SK-MEL-5 (cell line): Measurements from ENCODE around the gene SRC. TPM values are rescaled to one million over a fixed set of nuclear protein-coding genes. Genes with fewer than 3 reads are reported as not detected.

ENCODE experiments used
- DNase-seq: peaks from one replicate; pipeline ENCODE4 v3.0.0-alpha.2; 2016; ENCODE audit warnings: low read depth, low spot score
- in situ Hi-C: cut with HindIII; loops from 2 replicates; pipeline ENCODE4 v1.10.0; 2016; ENCODE audit warnings: low sequenced_read_pairs, high pct_unique_total_duplicates, low pct_unique_long_range_greater_than_20kb
- total RNA-seq: library from RNA; depleted of rRNA; stranded (reverse); fragments of >200 nt; shearing (Covaris generic); gene quantifications from 2 replicates; pipeline ENCODE4 v1.2.3, GENCODE V29; 2014

The SRC gene
- total RNA-seq, 1 experiment from 2014 or later: 5.7 TPM

DNA sequence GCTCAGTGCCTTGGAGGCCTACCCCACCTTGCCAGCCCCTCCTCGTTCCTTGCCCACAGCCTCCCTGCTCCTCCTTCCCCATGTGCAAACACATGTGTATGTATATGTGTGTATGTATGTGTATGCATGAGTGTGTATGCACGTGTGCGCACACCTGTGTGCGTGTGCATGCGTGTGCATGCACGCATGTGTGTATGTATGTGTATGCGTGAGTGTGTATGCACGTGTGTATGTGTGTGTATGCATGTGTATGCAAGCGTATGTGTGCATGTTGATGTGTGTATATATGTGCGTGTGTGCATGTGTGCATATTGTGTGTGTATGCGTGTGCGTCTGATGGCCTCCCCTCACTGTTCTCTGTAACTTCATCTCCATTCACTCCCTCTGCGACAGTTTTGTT, 74.7 kb downstream of the SRC start:
- in situ Hi-C loops: no loop called here
- no peak for DNase-seq

DNA sequence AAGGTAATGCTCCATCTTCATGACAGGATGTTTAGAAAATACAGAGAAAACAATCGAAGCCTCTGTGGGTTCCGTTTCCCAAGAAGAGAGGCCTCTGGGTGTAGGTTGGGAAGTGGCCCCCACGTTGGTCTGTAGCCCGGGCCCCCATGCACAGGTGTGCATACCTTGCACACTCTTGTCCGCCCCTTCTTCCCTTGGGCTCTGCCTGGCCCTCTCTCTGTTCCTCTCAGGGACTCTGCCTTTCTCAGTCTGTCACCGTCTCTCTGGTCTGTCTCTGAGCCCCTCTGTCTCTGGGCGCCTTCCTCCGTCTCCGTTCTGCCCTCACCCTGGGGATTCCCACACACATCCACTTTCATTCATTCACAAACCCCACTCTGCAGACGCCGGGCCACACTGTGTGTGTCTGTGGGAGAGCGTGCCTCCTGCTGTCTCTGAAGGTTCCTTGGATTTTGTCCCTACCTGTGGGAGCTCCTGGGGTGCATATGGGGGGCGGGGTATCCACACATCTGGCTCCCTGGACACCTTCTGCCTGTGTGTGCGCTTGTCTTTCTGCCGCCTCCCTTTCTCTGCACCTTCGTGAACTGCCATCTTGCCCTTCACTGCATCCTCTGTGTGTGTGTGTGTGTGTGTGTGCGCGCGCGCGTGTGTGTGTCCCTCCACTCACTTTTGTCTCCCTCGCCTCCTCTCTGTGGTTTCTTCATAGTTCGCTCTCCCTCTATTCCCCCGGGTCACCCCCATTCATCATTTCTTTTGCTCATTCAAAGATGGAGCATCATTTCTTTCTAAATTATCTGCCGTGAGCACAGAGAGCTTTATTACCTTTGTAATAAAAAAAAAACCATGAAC, 75.3 kb downstream of the SRC start:
- in situ Hi-C loops: no loop called here
- DNase-seq: no peak

DNA sequence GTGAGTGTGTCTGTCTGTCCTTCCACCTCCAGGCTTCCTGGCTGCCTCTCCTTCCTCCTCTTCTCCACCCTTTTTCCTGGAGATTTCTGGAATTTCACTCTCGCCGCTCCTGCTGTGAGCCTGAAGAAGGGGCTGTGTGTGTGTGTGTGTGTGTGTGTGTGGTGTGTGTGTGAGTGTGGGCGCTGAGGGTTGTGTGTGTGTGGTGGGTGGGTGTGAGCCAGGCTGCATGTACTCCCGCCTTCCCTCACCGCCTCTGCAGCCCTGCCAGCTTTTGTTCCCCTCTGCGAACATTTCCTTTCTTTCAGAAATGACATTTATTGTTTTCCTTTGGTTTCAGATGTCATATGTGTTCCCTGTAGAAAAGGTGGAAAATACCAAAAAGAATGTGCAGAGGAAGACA, 76.0 kb downstream of the SRC start:
- DNase-seq: no peak
- in situ Hi-C loops: no loop called here

DNA sequence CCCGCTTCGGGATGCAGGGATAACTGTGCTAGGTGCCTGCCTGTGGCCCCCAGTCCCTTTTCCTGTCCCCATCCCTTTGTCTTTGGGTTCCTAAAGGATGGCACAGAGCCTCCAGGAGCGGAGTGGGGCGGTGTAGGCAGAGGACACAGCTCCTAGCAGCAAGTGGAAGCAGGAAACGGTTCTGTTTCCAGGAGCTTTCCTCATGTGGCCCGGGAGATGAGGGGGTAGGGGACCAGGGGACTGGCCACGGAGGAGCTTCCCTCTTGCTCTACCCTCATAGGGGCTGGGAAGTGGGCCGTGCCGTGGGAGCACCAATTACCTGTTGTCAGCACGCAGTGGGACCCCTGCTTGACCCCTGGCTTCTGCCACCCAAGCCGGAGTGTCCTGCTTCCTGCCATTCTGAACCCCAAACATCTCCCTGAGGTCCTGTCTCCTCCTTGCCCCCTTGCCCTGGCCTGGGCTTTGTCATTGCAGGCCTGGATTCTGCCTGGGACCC, 76.9 kb downstream of the SRC start:
- in situ Hi-C loops: no loop called here
- no peak for DNase-seq

DNA sequence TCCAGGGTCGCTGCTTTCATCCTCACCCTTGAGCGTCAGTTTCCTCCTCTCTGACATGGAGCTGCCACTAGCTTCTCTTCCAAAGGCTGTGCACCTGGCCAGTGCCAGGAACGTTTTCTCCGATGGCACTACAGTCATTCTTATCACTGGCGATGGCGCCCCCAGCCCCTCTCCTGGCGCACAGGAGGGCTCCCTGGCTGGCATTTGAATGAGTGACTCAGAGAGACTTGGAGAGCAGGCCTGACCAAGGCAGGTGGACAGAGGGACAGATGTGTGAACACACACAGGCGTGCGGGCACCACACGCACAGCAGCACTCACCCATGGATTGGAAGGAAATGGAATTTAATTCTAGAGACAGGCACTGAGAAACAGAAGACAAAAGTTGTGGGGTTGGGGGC, 77.6 kb downstream of the SRC start:
- no peak for DNase-seq

DNA sequence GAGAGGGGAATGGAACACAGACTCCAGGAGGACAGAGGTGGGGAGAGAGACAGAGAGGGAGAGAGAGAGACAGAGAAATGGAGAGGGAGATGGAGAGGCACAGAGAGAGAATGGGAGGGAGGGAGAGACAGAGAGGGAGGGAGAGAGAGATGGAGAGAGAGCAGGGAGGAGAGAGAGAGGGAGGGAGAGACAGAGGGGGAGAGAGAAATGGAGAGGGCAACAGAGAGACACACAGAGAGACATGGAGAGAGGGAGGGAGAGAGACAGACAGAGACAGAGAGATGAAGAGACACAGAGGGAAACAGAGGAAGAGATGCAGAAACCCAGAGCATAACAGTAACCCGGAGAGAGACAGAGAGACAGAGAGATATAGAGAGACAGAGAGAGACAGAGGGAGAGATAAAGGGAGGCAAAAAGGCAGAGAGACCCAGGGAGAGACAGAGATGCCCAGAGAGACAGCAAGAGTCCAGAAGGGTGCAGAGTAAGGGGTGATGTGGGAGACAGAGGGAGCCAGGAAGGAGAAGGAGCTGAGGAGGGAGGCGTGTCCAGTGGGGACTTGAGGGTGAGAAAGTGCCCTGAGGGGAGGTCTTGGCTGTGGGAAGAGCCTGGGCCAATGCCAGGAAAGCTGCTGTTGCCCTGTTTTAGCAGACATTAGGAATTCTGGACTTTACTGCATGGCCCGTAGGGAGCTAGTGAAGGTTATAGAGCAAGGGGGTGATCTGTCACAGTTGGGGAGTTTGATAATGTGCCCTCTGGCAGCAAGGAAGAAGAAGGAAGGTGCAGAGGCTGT, 78.3 kb downstream of the SRC start:
- no peak for DNase-seq
- in situ Hi-C loops: no loop called here

More for the DNA sequence above, 77.6 kb downstream of the SRC start:
- in situ Hi-C loops: no loop called here

DNA sequence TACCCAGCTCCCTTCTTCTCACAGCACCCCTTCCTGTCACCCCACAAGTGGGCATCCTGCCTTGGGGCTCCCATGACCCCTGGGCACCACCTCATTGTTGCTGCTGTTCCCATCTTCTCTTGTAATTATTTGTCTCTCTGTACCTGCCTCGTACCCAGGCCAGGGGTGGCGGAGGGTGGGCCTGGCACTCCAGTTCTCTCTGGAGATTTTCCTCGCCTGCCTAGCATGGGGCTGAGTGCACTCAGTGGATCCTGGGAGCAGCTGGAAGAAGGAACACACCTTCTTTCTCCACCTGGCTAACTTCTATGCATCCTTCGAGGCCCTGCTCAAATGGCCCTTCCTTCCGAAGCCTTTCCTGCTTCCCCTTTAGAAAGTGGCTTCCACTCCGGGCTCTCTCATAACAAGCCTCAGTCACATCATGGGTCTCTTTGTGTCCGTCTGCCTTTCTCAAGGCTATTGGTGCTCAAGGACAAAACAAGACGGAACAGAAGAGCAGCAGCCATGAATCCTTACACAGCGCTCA, 79.2 kb downstream of the SRC start:
- DNase-seq: no peak
- in situ Hi-C loops: no loop called here

DNA sequence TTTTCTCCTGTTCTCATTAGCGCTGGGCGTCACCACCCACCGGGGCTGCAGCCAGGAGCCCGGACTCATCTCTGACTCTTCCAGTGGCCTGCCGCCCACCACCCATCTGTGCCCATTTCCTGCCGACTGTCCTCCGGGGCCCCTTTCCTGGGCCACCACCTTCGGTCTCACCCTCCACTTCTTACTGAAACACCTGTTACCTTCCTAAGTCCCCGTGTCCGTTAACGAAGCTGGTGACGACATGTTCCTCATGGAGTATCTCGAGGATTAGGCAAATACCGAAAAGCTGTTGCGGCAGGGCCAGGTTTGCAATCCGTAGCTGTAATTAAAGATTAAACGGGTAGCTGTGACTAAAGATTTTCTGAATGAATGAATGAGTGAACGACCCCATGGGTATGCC, 80.2 kb downstream of the SRC start:
- in situ Hi-C loops: no loop called here
- DNase-seq: no peak

DNA sequence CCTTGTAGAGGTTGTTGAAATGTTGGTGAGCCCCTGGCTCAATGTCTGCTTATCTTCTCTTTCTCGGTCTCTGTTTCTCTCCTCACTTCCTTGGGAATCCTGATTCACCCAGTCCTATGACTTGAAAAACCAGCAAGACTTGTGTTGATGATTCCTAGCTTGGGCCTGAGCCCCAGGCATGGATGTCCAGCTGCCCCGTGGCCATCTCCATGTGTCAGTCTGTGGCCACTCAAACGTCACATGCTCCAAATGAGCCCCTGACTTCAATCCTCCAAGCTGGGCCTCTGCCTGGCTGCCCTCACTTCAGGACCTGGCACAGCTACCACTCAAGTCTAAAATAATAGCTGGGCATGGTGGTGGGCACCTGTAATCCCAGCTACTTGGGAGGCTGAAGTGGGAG, 81.0 kb downstream of the SRC start:
- no peak for DNase-seq
- in situ Hi-C loops: no loop called here

DNA sequence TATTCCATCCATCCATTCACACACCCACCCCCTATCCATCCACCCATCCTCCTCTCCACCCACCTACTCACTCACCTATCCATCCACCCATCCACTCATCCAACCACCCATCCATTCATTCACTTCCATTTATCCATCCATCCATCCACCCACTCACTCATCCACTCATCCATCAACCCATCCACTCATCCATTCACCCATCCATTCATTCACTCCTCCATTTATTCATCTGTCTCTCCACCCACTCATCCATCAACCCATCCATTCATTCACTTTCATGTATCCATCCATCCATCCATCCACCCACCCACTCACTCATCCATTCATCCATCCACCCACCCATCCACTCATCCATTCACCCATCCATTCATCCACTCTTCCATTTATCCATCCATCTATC, 84.1 kb downstream of the SRC start:
- in situ Hi-C loops: no loop called here
- DNase-seq: no peak

DNA sequence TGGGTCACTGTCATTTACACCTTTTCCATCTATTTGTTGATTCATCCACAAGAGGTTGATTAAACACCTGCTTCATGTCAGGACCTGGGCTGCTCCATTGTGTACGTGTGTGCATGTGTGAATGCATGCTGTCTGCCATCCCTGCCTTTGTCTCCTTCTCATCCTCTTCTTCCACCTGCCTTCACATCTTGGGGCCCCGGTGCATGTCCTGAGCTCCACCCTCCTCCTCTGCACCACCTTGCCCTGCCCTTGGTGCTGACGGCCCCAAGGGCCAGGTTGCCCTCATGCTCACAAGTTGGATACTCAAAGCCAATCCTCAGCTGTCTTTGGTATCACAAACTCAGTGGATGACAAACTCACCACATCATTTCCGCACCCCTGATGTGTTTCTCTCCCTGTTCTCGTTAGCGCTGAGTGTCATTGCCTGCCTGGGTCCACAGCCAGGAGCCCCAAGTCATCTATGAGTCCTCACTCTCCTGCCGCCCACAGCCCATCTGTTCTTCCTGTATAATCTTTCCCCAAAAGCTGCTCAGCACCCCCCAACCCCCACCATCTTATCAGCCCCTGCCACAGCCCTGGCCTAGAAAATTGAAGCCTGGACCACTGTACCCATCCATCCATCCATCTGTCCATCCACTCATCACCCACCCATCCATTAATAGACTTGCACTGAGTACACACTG, 85.0 kb downstream of the SRC start:
- DNase-seq: no peak
- in situ Hi-C loops: no loop called here

DNA sequence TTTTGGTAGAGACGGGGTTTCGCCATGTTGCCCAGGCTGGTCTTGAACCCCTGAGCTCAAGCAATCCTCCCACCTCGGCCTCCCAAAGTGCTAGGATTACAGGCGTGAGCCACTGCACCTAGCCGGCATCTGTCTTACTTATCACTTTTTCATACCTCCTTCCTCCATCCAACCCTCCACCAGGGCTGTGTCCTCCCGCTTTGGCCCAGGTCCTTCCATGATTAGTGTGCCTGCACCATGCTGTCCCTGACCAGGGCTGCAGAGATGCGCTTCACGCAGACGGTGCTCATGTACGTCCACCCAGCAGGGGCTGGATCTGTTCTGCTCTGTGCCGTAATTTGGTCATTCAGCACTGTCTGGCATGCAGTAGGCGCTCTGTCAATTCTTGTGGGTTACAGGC, 85.8 kb downstream of the SRC start:
- no peak for DNase-seq
- in situ Hi-C loops: no loop called here

DNA sequence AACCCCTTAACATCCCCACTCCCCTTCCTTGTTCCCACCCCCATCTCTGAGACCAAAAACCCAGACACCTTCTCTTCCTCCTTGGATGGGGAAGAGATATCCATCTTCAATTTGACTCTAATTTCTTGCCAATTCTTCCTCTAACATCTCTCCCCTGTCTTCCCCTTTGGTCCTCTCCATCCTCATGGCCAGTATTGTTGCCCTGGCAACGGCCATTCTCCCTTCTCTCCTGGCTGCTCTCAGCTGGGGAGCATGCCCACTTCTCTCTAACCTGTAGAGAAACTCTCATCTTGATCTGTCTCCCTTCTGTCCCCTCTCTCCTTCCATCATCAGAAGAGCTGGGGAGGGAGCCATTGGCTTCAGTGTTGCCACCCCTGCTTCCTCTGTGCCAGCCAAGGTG, 86.7 kb downstream of the SRC start:
- no peak for DNase-seq
- in situ Hi-C loops: no loop called here

DNA sequence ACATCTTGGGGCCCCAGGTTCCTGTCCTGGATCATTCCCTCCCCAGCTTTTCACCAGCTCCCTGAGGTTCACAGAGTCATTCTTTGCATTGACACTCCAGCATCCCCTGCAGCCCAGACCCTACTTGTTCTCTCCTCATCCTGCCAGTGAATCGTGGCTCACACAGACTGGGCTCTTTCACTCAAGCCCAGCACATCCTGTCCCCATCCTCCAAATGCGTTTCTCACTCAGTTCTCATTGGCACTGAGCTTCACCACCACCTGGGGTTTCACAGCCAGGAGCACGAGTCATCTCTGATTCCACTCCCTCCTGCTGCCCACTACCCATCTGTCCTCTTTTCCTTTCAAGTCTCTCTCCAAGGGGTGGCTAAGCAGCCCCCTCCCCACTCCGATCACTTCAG, 89.7 kb downstream of the SRC start:
- DNase-seq: no peak
- in situ Hi-C loops: no loop called here

DNA sequence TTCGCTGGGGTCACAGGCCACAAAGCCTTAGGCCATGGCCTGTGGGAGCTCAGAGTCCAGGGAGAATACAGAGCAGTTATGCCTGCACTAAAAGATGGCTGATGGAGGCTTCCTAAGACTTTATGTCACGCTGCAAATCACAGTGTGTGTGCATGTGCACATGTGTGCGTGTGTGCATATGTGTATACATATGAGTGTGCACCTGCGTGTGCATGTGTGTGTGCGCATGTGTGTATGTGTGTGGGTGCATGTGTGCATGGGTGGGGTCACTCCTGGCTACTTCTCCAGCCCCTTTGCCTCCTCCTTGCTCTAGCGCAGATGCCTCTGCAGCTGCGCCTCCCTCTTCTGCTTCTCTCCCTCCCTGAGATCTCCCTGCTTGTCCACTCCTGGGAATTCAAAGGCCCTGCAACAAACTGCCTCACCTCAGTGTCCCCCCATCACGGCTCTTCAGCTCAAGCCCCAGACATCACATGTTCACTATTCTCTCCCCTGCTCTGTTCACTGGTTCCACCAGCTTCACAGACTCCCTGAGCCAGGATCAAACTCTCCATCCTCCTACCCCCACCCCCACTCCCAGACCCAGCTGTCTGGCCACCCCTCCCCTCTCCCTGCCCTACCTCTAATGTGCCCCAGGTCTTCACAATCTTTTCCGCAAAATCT, 90.7 kb downstream of the SRC start:
- no peak for DNase-seq
- in situ Hi-C loops: no loop called here

DNA sequence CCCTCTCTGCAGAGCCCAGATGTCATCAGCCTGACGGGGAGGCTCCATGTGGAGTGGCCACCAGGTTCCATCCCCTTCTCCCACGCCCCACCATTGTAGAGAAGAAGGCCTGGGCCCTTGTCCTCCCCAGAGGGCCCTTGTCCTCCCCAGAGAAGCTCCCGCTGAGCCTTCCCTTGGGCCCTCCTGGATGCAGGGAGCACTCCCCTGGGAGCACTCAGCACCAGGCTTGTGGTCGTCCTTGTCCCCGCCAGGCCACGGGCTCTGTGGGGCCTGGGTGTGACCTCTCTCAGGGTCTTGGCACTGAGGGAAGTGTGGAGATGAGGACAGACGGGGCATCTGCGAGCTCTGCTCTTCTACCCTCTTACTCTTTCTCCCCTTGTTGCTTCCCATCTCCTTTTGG, 91.7 kb downstream of the SRC start:
- in situ Hi-C loops: no loop called here
- DNase-seq: no peak

DNA sequence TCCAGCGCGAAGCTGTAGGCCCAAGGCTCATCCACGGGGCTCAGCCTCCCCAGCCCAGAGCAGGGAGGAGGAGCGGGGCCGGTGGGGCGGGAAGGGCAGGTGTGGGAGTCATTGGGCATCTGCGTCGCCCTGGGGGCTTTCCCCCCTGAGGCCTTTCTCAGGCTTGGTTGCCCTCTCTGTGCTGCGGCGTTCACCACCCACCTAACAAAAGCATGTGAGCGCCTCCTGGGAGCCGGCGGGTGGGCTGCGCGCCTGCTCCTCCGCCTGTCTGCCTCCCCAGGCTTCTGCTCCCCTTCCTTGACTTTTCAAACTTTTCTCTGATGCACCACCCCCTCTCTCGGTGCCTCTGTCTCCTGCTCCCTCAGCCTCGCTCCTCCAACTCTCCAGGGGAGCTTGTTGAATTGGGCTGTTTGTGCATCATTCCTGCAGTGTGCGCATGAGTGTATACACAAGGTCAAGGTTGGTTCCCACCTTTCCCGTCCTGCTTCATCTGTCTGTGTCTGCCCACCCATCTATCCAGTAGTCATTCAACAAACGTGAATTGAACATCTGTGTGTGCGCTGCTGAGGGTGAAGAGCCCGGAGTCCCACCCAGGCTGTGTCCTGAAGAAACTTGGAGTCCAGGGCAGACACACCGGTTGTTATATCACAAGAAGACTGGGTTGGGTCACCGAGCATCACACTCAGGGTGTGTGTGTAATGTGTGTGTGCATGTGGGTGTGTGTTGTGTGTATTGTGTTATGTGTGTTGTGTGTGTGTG, 92.7 kb downstream of the SRC start:
- in situ Hi-C loops: no loop called here

More for the DNA sequence above, 92.7 kb downstream of the SRC start:
- DNase-seq: no peak
